ENCODE results near the gene PLA2G3.

- TF ChIP-seq POLR2A (IDR thresholded peaks at IDR 0.05; ENCODE audit: low read depth, low read length) (no peak), POLR2AphosphoS5 (IDR thresholded peaks at IDR 0.05; ENCODE audit: insufficient read depth, low read depth, low read length) (no peak), EZH2 (IDR thresholded peaks at IDR 0.05; ENCODE audit: borderline replicate concordance, low read depth, low read length, severe bottlenecking) (no peak)
- TF ChIP-seq, protein P1, sequence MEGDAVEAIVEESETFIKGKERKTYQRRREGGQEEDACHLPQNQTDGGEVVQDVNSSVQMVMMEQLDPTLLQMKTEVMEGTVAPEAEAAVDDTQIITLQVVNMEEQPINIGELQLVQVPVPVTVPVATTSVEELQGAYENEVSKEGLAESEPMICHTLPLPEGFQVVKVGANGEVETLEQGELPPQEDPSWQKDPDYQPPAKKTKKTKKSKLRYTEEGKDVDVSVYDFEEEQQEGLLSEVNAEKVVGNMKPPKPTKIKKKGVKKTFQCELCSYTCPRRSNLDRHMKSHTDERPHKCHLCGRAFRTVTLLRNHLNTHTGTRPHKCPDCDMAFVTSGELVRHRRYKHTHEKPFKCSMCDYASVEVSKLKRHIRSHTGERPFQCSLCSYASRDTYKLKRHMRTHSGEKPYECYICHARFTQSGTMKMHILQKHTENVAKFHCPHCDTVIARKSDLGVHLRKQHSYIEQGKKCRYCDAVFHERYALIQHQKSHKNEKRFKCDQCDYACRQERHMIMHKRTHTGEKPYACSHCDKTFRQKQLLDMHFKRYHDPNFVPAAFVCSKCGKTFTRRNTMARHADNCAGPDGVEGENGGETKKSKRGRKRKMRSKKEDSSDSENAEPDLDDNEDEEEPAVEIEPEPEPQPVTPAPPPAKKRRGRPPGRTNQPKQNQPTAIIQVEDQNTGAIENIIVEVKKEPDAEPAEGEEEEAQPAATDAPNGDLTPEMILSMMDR (IDR thresholded peaks at IDR 0.05; ENCODE audit: extremely low read depth in 1 of 2, insufficient read depth in 1 of 2, low read depth in 1 of 2, low read length in 2 of 2) = peak; percentile 97 to 99
- TF ChIP-seq, protein P2, sequence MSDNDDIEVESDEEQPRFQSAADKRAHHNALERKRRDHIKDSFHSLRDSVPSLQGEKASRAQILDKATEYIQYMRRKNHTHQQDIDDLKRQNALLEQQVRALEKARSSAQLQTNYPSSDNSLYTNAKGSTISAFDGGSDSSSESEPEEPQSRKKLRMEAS (IDR thresholded peaks at IDR 0.05; ENCODE audit: insufficient read depth, insufficient read length) = no peak
Observed at GRCh38 chr22:31148953-31149627, 8.8 kb upstream of the PLA2G3 start.
